Panc1 (cell line): ENCODE measurements around the gene TMEM127. TPM values are rescaled to one million over a fixed set of nuclear protein-coding genes. Genes with fewer than 3 reads are reported as not detected.

Experiments
- ATAC-seq: fragments of 200-7000 bp; cut with Tn5 transposase; 2 replicates; pipeline ENCODE4 v1.9.1; 2020; ENCODE audit warnings: mild to moderate bottlenecking, moderate library complexity
- BruUV-seq: library from RNA; stranded (reverse); fragments of 400-500 nt; replicated peaks from 2 replicates; lab custom pipeline; 2021; lab: Mats Ljungman, UMichigan
- CTCF ChIA-PET: fragments of 300-600 bp; sonication (Branson Sonifier 250); formaldehyde crosslinking; loops from one replicate; lab custom pipeline; 2022; ENCODE audit warnings: antibody characterized with exemption; lab: Charles Lee
- POLR2A ChIA-PET: fragments of 300-600 bp; sonication (Branson Sonifier 250); formaldehyde crosslinking; loops from one replicate; lab custom pipeline; 2022; ENCODE audit warnings: antibody characterized with exemption; lab: Charles Lee
- DNase-seq: peaks from one replicate; pipeline ENCODE4 v3.0.0-alpha.2; 2010; ENCODE audit warnings: low read depth, low spot score
- H3K27ac ChIP-seq: 2 replicates; pipeline ENCODE4 v1.5.1; 2011; ENCODE audit warnings: mild to moderate bottlenecking, low read length, inconsistent platforms
- H3K27me3 ChIP-seq: fragments of 200-500 bp; sonication (Bioruptor generic); 2 replicates; pipeline ENCODE4 v1.6.0; 2014; ENCODE audit warnings: low read length, inconsistent platforms; ENCODE audit not compliant: control insufficient read depth, insufficient read depth
- H3K36me3 ChIP-seq: fragments of 200-500 bp; sonication (Bioruptor generic); 2 replicates; pipeline ENCODE4 v1.5.1; 2014; ENCODE audit warnings: inconsistent platforms, mild to moderate bottlenecking, low read length, moderate library complexity; ENCODE audit not compliant: control insufficient read depth, insufficient read depth
- H3K4me1 ChIP-seq: 2 replicates; pipeline ENCODE4 v1.5.1; 2011; ENCODE audit warnings: inconsistent platforms, mild to moderate bottlenecking, low read length, moderate library complexity; ENCODE audit not compliant: control insufficient read depth, insufficient read depth
- H3K4me3 ChIP-seq, 2 experiments: 2 replicates each; pipeline ENCODE4 v1.5.1; 2011 to 2012; ENCODE audit warnings: low read depth in 2 of 2, low read length in 2 of 2, mild to moderate bottlenecking in 2 of 2, inconsistent platforms in 1 of 2, moderate library complexity in 1 of 2
- H3K9me3 ChIP-seq: fragments of 200-500 bp; sonication (Bioruptor generic); 2 replicates; pipeline ENCODE4 v1.5.1; 2014; ENCODE audit warnings: low read depth, mild to moderate bottlenecking, inconsistent platforms, low read length, moderate library complexity; ENCODE audit not compliant: control insufficient read depth, insufficient read depth
- POLR2AphosphoS5 ChIP-seq: IDR thresholded peaks from 2 replicates; pipeline ENCODE4 v1.6.1; 2012; ENCODE audit warnings: mild to moderate bottlenecking, low read depth, low read length, moderate library complexity
- SIN3A ChIP-seq: IDR thresholded peaks from 2 replicates; pipeline ENCODE4 v1.6.1; 2012; ENCODE audit warnings: low read depth, mild to moderate bottlenecking, low read length, moderate library complexity, borderline replicate concordance; ENCODE audit not compliant: insufficient read depth
- TCF7L2 ChIP-seq: IDR thresholded peaks from 2 replicates; pipeline ENCODE4 v1.6.1; 2011; ENCODE audit warnings: mild to moderate bottlenecking, low read depth, low read length, inconsistent platforms
- in situ Hi-C: cut with HindIII; loops from 2 replicates; pipeline ENCODE4 v1.10.0; 2016; ENCODE audit warnings: low sequenced_read_pairs, low pct_unique_long_range_greater_than_20kb
- intact Hi-C: fragments of 100-400 bp; cut with micrococcal nuclease; formaldehyde crosslinking; loops from one replicate; pipeline ENCODE4 v1.10.0; 2022; ENCODE audit not compliant: unreplicated experiment
- total RNA-seq: library from RNA; stranded (reverse); gene quantifications from one replicate; pipeline ENCODE4 v1.2.1, GENCODE V29; 2021; ENCODE audit not compliant: unreplicated experiment
- TF ChIP-seq, protein P1 (sequence below): fragments of 450-650 bp; IDR thresholded peaks from 2 replicates; pipeline ENCODE4 v1.5.1; 2017; ENCODE audit warnings: mild to moderate bottlenecking
- TF ChIP-seq, protein P2 (sequence below), 2 experiments: IDR thresholded peaks; 2 replicates each; pipeline ENCODE4 v1.6.1; 2011 to 2012; ENCODE audit warnings: low read depth in 2 of 2, control low read depth in 1 of 2, low read length in 1 of 2, mild to moderate bottlenecking in 1 of 2, moderate library complexity in 1 of 2; ENCODE audit not compliant: insufficient read depth in 1 of 2

The TMEM127 gene
- total RNA-seq, 1 experiment from 2014 or later, result 63.1 TPM

DNA sequence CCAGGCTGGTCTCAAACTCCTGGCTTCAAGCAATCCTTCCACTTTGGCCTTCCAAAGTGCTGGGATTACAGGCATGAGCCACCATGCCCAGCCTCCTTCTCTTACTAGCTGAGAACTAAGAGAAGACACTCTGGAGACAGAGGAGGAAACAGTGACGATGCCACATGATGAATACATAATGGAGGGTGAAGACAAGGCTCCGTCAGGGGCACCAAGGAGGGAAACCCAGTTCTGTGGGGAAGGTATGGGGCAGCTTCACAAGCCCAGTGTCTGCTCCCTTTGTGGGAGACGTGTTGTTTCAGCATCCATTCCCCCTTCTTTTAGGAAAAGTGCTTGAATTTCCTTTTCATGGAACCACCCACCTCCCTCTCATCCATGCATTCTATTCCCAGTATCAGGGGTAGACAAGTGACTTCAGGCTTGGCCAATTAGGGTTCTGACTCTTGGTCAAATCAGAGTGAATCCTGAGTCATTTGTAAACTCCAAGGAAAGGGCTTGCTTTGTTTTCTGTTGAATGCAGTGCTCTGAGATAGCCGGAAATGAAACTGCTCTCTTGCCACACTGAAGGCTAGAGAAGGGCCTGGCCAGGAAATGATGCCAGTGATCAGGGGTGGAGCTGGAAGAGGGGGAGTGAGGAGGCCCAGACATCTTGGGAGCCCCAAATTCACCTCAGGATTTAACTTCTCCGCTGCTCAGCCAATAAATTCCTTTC lies 23.7 kb downstream of the TMEM127 start:
- POLR2A ChIA-PET, result no interaction called here
- intact Hi-C loops, result no loop called here
- no peak for TF ChIP-seq TCF7L2
- TF ChIP-seq, protein P1, sequence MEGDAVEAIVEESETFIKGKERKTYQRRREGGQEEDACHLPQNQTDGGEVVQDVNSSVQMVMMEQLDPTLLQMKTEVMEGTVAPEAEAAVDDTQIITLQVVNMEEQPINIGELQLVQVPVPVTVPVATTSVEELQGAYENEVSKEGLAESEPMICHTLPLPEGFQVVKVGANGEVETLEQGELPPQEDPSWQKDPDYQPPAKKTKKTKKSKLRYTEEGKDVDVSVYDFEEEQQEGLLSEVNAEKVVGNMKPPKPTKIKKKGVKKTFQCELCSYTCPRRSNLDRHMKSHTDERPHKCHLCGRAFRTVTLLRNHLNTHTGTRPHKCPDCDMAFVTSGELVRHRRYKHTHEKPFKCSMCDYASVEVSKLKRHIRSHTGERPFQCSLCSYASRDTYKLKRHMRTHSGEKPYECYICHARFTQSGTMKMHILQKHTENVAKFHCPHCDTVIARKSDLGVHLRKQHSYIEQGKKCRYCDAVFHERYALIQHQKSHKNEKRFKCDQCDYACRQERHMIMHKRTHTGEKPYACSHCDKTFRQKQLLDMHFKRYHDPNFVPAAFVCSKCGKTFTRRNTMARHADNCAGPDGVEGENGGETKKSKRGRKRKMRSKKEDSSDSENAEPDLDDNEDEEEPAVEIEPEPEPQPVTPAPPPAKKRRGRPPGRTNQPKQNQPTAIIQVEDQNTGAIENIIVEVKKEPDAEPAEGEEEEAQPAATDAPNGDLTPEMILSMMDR, result no peak
- TF ChIP-seq POLR2AphosphoS5, result no peak
- TF ChIP-seq, protein P2, sequence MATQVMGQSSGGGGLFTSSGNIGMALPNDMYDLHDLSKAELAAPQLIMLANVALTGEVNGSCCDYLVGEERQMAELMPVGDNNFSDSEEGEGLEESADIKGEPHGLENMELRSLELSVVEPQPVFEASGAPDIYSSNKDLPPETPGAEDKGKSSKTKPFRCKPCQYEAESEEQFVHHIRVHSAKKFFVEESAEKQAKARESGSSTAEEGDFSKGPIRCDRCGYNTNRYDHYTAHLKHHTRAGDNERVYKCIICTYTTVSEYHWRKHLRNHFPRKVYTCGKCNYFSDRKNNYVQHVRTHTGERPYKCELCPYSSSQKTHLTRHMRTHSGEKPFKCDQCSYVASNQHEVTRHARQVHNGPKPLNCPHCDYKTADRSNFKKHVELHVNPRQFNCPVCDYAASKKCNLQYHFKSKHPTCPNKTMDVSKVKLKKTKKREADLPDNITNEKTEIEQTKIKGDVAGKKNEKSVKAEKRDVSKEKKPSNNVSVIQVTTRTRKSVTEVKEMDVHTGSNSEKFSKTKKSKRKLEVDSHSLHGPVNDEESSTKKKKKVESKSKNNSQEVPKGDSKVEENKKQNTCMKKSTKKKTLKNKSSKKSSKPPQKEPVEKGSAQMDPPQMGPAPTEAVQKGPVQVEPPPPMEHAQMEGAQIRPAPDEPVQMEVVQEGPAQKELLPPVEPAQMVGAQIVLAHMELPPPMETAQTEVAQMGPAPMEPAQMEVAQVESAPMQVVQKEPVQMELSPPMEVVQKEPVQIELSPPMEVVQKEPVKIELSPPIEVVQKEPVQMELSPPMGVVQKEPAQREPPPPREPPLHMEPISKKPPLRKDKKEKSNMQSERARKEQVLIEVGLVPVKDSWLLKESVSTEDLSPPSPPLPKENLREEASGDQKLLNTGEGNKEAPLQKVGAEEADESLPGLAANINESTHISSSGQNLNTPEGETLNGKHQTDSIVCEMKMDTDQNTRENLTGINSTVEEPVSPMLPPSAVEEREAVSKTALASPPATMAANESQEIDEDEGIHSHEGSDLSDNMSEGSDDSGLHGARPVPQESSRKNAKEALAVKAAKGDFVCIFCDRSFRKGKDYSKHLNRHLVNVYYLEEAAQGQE (IDR thresholded peaks at IDR 0.05; ENCODE audit: insufficient read depth in 1 of 2, low read depth in 2 of 2, low read length in 1 of 2), result no peak
- TF ChIP-seq SIN3A, result no peak
- H3K9me3 ChIP-seq, result no peaks in the 10 kb centered on the region
- H3K4me3 ChIP-seq, result no peak overlapping the region
- no peak overlapping the region for H3K27ac ChIP-seq
- H3K27me3 ChIP-seq, result no peaks in the 10 kb centered on the region
- H3K36me3 ChIP-seq, result no peaks in the 10 kb centered on the region
- no peaks in the 10 kb centered on the region for H3K4me1 ChIP-seq
- in situ Hi-C loops, result no loop called here
- BruUV-seq, result no TSS peak
- no peak for ATAC-seq
- DNase-seq, result no peak
- CTCF ChIA-PET, result no interaction called here

DNA sequence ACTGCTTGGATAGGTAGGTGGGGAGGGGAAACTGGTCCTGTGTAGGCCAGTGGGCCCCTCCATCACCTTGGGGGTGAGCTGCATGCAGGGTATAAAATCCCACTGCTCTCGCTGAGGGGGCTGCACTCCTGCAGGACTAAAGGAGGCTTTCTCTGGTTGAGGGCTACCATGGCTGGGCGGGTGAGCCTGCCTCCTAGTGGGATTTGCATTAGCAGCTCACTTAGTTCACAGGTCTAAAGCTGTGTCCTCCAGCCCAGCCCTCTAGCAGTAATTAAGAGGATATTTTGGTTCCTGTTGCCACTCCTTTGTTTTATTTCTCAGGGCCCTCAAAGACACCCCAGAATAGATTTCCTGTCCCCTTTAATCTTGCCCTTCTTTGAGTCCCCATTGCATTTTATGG lies 24.6 kb downstream of the TMEM127 start:
- Histone ChIP-seq H3K27ac (no peak overlapping the region), H3K9me3 (no peaks in the 10 kb centered on the region), H3K4me1 (no peaks in the 10 kb centered on the region), H3K4me3 (no peak overlapping the region), H3K36me3 (no peaks in the 10 kb centered on the region), H3K27me3 (no peaks in the 10 kb centered on the region)
- no peak for ATAC-seq
- CTCF ChIA-PET, result no interaction called here
- BruUV-seq, result no TSS peak
- in situ Hi-C loops (no loop called here), intact Hi-C loops (no loop called here)
- POLR2A ChIA-PET, result no interaction called here
- TF ChIP-seq, protein P2 (IDR thresholded peaks at IDR 0.05; ENCODE audit: insufficient read depth in 1 of 2, low read depth in 2 of 2, low read length in 1 of 2), result no peak
- TF ChIP-seq, protein P1, result no peak
- no peak for TF ChIP-seq POLR2AphosphoS5
- no peak for TF ChIP-seq SIN3A
- TF ChIP-seq TCF7L2, result no peak
- DNase-seq, result no peak
